ENCODE results near the gene MAP3K8. TPM values are rescaled to one million over a fixed set of nuclear protein-coding genes. Genes with fewer than 3 reads are reported as not detected.
A peak's percentile ranks its signal among the peaks of the same experiment; 100 is the strongest.

Gene MAP3K8
- total RNA-seq, 1 donor from 2014 or later: 34.0 TPM

DNA sequence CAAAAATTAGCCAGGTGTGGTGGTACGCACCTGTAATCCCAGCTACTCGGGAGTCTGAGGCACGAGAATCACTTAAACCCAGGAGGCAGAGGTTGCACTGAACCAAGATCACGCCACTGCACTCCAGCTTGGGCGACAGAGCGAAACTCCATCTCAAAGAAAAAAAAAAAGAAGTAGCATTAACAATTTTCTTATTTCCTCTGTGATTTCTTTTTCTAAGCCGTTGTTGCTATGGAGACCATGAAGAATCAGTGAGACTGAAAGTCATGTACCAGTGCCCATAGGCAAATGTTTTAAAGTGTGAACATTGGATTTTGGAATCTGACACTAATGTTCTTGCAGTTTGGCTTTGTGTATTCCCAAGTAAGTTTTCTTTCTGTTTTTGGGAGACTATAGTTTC, 18.4 kb upstream of the MAP3K8 start:
- ATAC-seq: no peak
- no peaks in the 10 kb centered on the region for H3K36me3 ChIP-seq
- H3K4me3 ChIP-seq: no peak overlapping the region
- H3K9me3 ChIP-seq: no peaks in the 10 kb centered on the region
- no peak overlapping the region for H3K27ac ChIP-seq
- H3K27me3 ChIP-seq (ENCODE audit: low read depth): no peaks in the 10 kb centered on the region
- no peak for DNase-seq
- intact Hi-C loops (cut with DNase I): no loop called here
- peaks cover 16% of the 10 kb centered on the region for H3K4me1 ChIP-seq
- TF ChIP-seq CTCF (IDR thresholded peaks at IDR 0.05): no peak

DNA sequence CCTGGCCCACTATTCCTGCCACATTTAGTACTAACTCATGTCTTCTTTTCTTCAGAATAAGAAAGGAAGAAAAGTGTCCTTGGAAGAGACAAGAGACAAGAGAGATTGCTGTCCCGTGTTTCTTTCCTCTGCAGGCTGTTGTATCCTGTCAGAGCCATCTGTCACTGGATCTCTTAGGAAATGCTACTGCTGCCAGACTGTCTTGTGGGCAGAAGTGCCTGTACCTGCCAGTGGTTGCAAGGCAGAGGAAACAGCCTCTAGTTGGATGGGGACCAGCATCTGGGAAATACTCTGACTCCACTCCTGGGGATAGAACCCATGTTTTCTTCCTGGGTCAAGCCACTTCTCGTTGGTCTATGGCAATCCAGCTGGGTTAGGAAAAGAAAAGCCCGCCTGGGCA, 16.7 kb upstream of the MAP3K8 start:
- intact Hi-C loops (cut with DNase I): no loop called here
- no peaks in the 10 kb centered on the region for H3K36me3 ChIP-seq
- DNase-seq (no peak), ATAC-seq (no peak)
- H3K27ac ChIP-seq: no peak overlapping the region
- H3K4me3 ChIP-seq: no peak overlapping the region
- no peaks in the 10 kb centered on the region for H3K9me3 ChIP-seq
- H3K4me1 ChIP-seq: peaks cover 16% of the 10 kb centered on the region
- H3K27me3 ChIP-seq (ENCODE audit: low read depth): no peaks in the 10 kb centered on the region
- no peak for TF ChIP-seq CTCF (IDR thresholded peaks at IDR 0.05)

DNA sequence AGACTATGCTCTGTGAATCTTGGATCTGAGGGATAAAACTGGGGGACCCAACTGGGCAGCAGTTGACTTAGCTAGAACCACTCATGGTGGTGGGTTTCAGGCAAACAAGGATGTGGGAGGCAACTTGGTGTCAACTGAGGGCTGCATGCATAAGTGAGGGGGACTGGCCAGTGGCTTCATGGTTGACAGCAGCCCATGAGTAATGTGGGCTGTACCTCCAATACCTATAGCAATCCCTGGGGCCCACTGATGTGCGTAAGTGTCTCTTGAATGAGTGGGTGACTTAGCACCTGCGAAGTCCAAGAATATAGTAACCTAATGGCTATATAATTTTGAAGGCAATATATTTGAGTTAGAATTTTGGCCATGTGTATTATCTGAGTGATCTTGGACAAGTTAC, 13.7 kb upstream of the MAP3K8 start:
- Histone ChIP-seq H3K4me1 (peaks cover 40% of the 10 kb centered on the region), H3K36me3 (no peaks in the 10 kb centered on the region), H3K9me3 (no peaks in the 10 kb centered on the region), H3K4me3 (no peak overlapping the region), H3K27ac (no peak overlapping the region), H3K27me3 (ENCODE audit: low read depth) (no peaks in the 10 kb centered on the region)
- no peak for TF ChIP-seq CTCF (IDR thresholded peaks at IDR 0.05)
- DNase-seq (no peak), ATAC-seq (no peak)
- intact Hi-C loops (cut with DNase I): no loop called here

- DNase-seq: no peak
- Histone ChIP-seq H3K4me1 (peaks cover 40% of the 10 kb centered on the region), H3K36me3 (no peaks in the 10 kb centered on the region), H3K4me3 (no peak overlapping the region), H3K9me3 (no peaks in the 10 kb centered on the region), H3K27ac (no peak overlapping the region), H3K27me3 (ENCODE audit: low read depth) (no peaks in the 10 kb centered on the region)
- no peak for ATAC-seq
- intact Hi-C loops (cut with DNase I): no loop called here
- no peak for TF ChIP-seq CTCF (IDR thresholded peaks at IDR 0.05)
Observed at GRCh38 chr10:30420766-30421165, 13.2 kb upstream of the MAP3K8 start.

DNA sequence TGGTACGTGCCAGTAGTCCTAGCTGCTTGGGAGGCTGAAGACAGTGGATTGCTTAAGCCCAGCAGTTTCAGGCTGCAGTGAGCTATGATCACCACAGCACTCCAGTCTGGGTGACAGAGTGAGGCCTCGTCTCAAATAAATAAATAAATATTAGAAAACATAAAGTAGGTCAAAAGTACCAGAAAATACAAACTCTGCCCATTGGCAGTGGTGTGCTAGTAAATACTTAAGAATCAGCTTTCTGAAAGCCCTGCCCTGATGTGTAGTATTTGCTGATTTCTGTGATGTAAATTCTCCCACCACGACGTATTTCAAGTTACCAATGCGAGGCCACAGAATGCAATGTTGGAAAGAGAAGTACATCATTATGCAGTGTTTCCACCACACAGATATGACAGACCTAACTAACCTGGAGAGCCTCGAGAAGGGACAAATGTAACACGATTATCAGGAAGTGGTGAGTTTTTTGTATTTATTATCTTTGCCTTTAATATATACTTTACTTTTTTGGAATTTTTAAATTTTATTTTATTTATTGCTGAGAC, 11.8 kb upstream of the MAP3K8 start:
- DNase-seq (no peak), ATAC-seq (no peak)
- Histone ChIP-seq H3K27me3 (ENCODE audit: low read depth) (no peaks in the 10 kb centered on the region), H3K9me3 (no peaks in the 10 kb centered on the region), H3K4me3 (no peak overlapping the region), H3K4me1 (peaks cover 42% of the 10 kb centered on the region), H3K36me3 (no peaks in the 10 kb centered on the region), H3K27ac (peak overlapping the region; percentile 75)
- TF ChIP-seq CTCF (IDR thresholded peaks at IDR 0.05): no peak
- intact Hi-C loops (cut with DNase I): no loop called here

Measured in lower lobe of right lung (tissue), 2 donors.